ENCODE measurements around the gene SNX24.
"Not testable (repeated sequence)": the region's sequence is repeated elsewhere in the genome, so short reads cannot be mapped to it uniquely, and the experiment has no call there.

Gene SNX24, protein sequence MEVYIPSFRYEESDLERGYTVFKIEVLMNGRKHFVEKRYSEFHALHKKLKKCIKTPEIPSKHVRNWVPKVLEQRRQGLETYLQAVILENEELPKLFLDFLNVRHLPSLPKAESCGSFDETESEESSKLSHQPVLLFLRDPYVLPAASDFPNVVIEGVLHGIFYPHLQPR

DNA sequence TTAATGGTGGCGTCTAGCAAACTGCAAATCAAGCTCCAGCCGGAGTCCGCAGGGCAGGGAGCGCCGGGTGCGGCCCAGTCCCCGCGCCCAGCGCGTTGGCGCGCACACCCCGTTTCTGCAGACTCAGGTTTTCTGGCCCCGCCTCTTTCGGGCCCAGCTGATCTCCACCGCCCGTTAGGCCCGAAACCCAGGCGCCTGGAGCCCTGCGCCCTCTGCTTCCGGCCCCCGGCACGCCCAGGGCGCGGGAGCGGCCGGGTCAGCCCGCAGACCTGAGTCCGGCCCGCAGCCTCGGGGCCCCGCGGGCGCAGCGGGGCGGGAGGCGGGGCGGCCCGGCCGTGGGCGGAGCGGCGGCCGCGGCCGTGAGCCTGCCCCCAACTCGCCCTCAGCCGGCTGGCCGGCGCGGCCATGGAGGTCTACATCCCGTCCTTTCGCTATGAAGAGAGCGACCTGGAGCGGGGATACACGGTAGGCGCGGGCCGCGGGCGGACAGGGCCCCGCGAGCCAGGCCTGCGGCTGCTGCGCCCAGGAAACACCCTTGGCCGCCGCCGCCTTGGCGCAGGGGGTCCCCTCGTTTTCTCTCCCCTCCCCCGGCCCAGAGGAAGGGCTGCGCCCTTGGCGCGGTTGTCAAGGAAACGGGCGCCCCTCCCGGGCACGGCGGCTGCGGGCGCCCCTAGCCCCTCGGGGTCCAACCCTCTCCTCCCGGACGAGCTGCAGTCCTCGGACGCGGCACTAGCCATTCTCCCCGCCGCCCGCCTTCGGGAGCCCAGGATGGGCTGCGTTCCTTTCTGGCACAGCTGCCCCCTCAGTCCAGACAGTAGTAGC lies at the start of gene SNX24:
Gene SNX24 (plus strand): TSS at position 385 of the 822 bp plus-strand sequence. CDS start 21 bp downstream, at position 406.
- peak; percentile 60 for DNase-seq

GRCh38 chr5:122805481-122805880 lies 39.9 kb upstream of the SNX24 start:
- DNase-seq, result no peak

GRCh38 chr5:122810405-122810804 lies 35.0 kb upstream of the SNX24 start:
- no peak for DNase-seq

DNA sequence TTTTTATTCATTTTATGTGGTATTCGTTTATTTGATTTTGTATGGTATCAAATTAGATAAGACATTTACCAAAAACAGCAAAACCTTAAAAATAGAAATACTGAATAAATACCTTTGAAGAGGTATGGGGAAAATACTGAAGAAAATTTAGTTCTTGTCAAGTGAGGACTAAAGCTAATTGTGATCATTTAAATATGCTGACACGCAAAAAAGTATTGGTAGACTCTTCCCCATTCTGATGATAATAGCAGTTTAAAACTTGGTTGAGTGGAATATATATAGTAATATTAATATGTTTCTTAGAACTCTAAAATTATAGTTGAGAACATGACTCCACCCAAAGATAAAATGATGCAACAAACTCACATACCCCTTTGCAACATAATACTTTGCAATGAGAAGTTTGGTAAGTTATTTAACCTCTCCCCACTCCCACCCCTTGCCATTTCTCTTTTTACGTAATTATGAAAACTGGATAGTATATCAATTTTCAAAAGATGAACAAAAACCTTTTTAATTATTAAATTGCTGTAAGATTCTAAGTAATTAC lies 30.1 kb upstream of the SNX24 start:
- no peak for DNase-seq

- DNase-seq, result no peak
Measured at GRCh38 chr5:122816756-122817155, 28.7 kb upstream of the SNX24 start.

DNA sequence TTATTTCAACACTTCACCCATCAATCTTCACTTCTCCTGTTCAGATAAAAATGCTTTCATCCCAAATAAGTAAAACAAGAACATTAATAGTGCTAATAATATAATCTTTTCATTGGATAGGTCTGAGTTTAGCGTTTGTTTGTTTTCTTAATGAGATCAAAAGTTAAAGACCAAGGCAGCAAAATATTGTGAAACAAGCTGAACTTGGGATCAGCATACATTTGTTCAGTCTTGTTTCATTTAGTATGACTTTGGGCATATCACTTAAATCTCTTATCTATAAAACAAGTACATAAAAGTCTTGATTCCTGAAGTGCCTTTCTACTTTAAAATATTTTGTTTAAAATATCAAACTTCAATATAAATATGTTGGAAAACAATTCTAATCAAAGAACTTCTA lies 13.4 kb upstream of the SNX24 start:
- no peak for DNase-seq

- no peak for DNase-seq
Measured at GRCh38 chr5:122835681-122836080, 9.7 kb upstream of the SNX24 start.

DNA sequence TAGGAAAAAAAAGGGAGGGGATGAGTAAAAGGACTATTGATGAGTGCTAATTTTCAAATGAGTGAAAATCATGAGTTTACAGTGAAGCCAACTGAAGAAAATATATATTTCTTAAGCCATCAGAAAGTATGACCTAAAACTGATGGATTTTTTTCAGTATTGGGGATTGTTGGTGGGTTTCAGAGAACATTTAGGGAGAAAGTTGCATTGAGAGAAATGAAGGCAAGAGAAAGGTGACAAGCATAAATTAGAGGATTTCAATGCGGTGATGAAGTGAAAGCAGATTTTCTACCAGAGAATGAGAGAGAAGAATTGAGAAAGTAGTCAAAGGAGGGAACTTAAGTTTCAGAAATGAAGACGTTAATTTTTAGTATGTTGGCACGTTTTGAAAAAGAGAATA lies 8.5 kb upstream of the SNX24 start:
- no peak for DNase-seq

DNA sequence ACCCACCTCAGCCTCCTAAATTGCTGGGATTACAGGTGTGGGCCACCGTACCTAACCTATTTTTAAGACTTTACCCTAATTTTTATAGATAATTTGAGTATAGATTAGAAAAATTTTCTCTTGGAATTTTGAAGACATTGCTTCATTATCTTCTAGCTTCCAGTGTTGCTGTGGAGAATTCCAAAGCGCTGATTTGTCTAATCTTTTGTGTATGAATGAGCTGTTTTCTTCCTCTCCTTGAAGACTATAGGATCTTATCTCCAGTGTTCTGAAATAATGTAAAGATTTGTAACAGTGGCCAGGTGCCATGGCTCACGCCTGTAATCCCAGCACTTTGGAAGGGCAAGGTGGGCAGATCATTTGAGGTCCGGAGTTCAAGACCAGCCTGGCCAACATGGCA lies 5.7 kb upstream of the SNX24 start:
- DNase-seq, result no peak

DNA sequence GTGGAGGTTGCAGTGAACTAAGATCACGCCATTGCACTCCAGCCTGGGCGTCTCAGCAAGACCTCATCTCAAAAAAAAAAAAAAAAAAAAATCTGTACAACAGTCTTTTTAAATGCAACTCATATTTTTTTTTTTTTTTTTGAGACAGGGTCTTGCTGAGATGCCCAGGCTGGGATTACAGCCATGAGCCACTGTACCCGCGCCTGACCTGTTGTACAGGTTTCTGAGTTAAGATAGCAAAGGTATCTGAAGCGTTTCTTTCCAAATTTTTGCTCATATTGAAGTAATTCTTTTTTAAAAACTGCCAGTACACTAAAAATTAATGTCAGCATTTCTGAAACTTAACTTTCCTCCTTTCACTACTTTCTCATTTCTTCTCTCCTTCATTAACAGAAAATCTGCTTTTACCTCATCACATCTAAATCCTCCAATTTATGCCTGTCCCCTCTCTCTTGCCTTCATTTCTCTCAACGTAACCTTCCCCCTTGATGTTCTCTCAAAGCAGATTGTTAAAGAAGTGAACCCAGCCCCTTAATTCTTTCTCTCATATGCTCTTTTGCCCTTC lies 3.3 kb upstream of the SNX24 start:
- DNase-seq, result no peak

DNA sequence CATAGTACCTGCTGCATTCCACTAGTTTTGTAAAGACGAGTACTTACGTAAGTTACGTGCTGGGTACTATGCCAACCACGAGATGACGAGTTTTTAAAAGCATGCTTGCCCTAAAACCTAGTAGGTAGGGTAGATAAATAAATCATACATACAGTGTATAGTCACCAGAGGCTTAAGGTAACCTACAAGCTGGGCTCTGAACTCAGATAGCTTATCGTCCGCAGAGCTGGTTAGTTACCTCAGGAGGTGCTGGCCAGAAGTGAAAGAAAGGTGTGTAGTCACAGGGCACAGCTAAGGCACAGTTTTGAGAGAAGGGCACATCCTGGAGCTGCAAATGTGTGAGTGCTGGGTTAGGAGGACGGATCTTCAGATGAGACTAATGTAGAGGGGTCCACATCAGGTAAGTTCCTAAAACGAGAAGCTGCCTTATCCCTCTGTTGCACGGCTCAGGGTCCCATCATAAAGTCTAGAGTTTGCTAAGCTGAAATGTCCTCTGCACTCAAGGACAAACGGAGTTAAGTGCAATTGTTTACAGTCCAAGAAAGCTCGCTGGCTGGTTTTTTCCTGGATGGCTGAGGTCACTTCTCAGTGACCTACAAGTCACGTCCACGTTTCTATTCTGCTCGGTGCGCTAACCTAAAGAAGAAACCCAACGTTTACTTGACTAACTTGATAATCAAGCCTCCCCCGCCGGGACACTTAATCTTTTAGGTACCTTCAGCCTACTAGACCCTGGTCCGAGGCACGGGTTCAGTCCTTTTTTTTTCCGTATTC lies 1.1 kb upstream of the SNX24 start:
- no peak for DNase-seq

DNA sequence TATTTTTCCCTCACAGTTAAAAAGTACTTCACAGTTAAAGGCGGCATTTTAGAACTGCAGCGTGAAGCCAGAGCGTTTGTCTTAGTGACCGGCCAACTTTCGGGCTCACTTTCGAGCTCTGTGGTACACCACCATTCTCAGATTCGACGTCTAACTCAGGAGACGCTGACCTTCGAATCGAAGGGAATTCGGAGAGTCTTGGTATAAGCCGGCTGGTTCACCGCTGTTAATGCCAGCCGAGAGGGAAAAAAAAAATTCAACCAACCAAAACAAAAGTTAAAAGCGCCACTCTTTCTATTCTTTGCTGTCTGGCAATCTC lies 544 bp upstream of the SNX24 start:
- no peak for DNase-seq

GRCh38 chr5:122846051-122846550 lies 688 bp downstream of the SNX24 start:
- no peak for DNase-seq

DNA sequence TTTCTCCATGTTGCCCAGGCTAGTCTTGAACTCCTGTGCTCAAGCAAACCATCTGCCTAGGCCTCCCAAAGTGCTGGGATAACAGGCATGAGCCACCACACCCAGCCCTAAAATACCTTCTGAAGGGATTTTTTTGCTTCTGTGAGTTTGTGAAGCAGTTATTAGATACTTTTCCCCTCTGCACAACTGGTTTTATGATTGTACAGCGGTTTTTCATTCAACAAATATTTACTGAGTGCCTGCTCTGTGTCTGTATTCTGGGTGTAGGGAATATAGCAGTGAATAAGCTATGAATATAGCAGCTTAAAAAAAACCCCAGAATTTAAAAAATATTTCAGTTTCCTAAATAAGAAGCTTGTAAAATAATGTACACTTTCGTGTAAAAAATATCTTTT lies 2.3 kb downstream of the SNX24 start:
- no peak for DNase-seq

DNA sequence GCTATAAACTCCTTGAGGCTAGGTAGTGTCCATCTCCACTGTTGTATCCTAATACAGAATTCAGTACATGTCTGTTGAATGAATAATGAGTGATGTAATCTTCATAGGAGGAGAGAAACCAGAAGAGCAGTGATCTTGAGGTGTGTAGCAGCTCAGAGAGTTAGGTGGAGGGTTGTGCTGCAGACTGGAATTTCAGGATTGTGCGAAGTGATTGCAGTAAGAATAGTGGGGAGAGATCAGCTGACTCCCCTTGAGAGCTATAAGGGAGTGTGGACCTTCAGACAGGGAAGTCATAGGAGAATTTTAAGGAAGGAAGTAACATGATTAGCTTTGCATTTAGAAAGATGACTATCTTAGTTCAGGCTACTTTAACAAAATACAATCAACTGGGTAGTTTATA lies 4.4 kb downstream of the SNX24 start:
- DNase-seq, result no peak

GRCh38 chr5:122857538-122857937 lies 12.1 kb downstream of the SNX24 start:
- not testable (repeated sequence) for DNase-seq

- no peak for DNase-seq
Measured at GRCh38 chr5:122858451-122858850, 13.0 kb downstream of the SNX24 start.

DNA sequence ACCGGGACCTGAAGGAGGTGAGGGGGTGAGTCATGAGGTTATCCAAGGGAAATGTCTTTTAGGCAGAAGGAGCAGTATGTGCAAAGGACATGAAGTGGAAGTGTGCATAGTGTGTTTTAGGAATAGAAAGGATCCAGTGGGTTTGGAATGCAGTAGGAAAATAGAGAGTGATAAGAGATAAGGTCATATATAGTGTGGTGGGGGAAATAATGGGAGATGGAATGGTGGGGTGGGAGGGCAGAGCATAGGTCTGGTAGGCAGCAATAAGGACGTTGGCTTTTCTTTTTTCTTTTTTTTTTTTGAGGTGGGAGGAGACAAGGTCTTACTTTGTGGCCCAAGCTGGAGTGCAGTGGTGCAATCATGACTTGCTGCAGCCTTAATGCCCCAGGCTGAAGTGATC lies 17.8 kb downstream of the SNX24 start:
- no peak for DNase-seq

DNA sequence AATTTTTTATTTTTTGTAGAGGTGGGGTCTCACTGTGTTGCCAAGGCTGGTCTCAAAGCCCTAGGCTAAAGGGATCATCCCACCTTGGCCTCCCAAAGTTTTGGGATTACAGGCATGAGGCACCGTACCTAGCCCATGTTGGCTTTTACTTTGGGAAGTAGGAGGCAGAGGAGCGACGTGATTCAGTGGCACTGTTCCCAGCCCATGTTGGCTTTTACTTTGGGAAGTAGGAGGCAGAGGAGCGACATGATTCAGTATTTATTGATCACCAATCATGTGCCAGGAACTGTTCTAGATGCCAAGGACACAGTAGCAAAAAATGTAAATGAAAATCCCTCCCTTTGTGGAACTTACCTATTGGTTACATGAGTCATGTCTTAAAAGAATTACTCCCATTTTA lies 18.3 kb downstream of the SNX24 start:
- DNase-seq, result no peak

- no peak for DNase-seq
Measured at GRCh38 chr5:122864400-122864799, 19.0 kb downstream of the SNX24 start.

DNA sequence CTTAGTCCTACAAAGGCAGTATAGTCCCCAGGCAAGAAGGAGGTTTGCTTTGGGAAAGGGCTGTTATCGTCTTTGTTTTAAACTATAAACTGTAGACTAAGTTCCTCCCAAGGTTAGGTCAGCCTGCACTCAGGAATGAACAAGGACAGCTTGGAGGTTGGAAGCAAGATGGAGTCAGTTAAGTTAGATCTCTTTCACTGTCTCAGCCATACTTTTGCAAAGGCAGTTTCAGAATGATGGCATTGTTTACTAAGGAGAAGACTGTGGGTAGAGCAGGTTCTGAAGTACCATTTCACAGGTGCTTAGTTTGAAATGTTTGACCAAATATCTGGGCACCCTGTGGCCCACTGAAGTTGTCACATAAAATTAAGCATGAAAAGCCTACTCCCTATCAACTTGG lies 19.4 kb downstream of the SNX24 start:
- DNase-seq, result no peak

GRCh38 chr5:122870219-122870856 lies 24.9 kb downstream of the SNX24 start:
- no peak for DNase-seq

DNA sequence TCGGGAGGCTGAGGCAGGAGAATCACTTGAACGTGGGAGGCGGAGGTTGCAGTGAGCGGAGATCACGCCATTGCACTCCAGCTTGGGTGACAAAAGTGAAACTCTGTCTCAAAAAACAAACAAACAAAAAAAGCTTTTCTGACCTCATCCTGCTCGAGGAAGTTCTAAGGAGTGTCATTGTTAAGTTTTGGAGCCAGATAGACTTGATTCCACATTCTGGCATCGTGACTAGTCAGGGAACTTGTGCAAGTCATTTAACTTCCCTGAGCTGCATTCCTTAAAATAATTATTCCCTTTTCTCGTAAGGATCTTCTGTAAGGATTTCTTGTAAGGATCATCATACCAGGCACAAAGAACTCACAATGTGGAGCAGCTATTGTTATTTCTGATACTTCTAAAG lies 26.2 kb downstream of the SNX24 start:
- DNase-seq, result no peak

All from DMS 273 treated with DMSO at 0.1 percent for 48 hours (cell line).